Measurements from ENCODE around the gene LPCAT1.
"Not testable (repeated sequence)": the region's sequence is repeated elsewhere in the genome, so short reads cannot be mapped to it uniquely, and the experiment has no call there.

Gene LPCAT1

GRCh38 chr5:1508659-1509290, 15.0 kb downstream of the LPCAT1 start:
- DNase-seq (ENCODE audit: low read depth in 2 of 2) = no peak

- DNase-seq (ENCODE audit: low read depth in 2 of 2) = no peak
Observed at GRCh38 chr5:1507961-1508658, 15.7 kb downstream of the LPCAT1 start.

GRCh38 chr5:1507457-1507856, 16.3 kb downstream of the LPCAT1 start:
- DNase-seq (ENCODE audit: low read depth in 2 of 2) = no peak

GRCh38 chr5:1507014-1507375, 16.8 kb downstream of the LPCAT1 start:
- DNase-seq (ENCODE audit: low read depth in 2 of 2) = no peak

GRCh38 chr5:1506242-1507013, 17.3 kb downstream of the LPCAT1 start:
- DNase-seq (ENCODE audit: low read depth in 2 of 2) = no peak

- DNase-seq (ENCODE audit: low read depth in 2 of 2) = no peak
Observed at GRCh38 chr5:1505506-1506241, 18.1 kb downstream of the LPCAT1 start.

GRCh38 chr5:1505089-1505488, 18.7 kb downstream of the LPCAT1 start:
- not testable (repeated sequence) for DNase-seq (ENCODE audit: low read depth in 2 of 2)

GRCh38 chr5:1504617-1505016, 19.1 kb downstream of the LPCAT1 start:
- no peak for DNase-seq (ENCODE audit: low read depth in 2 of 2)

- no peak for DNase-seq (ENCODE audit: low read depth in 2 of 2)
Observed at GRCh38 chr5:1504069-1504595, 19.6 kb downstream of the LPCAT1 start.

- no peak for DNase-seq (ENCODE audit: low read depth in 2 of 2)
Observed at GRCh38 chr5:1503241-1504068, 20.3 kb downstream of the LPCAT1 start.

GRCh38 chr5:1502737-1503120, 21.0 kb downstream of the LPCAT1 start:
- no peak for DNase-seq (ENCODE audit: low read depth in 2 of 2)

- DNase-seq (ENCODE audit: low read depth in 2 of 2) = no peak
Observed at GRCh38 chr5:1502046-1502736, 21.6 kb downstream of the LPCAT1 start.

- no peak for DNase-seq (ENCODE audit: low read depth in 2 of 2)
Observed at GRCh38 chr5:1501372-1502045, 22.3 kb downstream of the LPCAT1 start.

GRCh38 chr5:1500411-1501091, 23.2 kb downstream of the LPCAT1 start:
- no peak for DNase-seq (ENCODE audit: low read depth in 2 of 2)

- DNase-seq (ENCODE audit: low read depth in 2 of 2) = no peak
Observed at GRCh38 chr5:1499851-1500250, 23.9 kb downstream of the LPCAT1 start.

GRCh38 chr5:1498623-1499416, 24.9 kb downstream of the LPCAT1 start:
- no peak for DNase-seq (ENCODE audit: low read depth in 2 of 2)

- DNase-seq (ENCODE audit: low read depth in 2 of 2) = no peak
Observed at GRCh38 chr5:1497795-1498622, 25.8 kb downstream of the LPCAT1 start.

Measured in activated CD4-positive, alpha-beta T cell treated with anti-CD3 and anti-CD28 coated beads for 24 hours (primary cell).